ENCODE measurements around the gene SUCLA2.
"Not testable (repeated sequence)": the region's sequence is repeated elsewhere in the genome, so short reads cannot be mapped to it uniquely, and the experiment has no call there.

Gene SUCLA2

GRCh38 chr13:47990920-47991466, 10.1 kb downstream of the SUCLA2 start:
- DNase-seq: no peak

- no peak for DNase-seq
Measured at GRCh38 chr13:47990427-47990826, 10.6 kb downstream of the SUCLA2 start.

- no peak for DNase-seq
Measured at GRCh38 chr13:47983070-47983469, 18.0 kb downstream of the SUCLA2 start.

- no peak for DNase-seq
Measured at GRCh38 chr13:47976325-47976724, 24.7 kb downstream of the SUCLA2 start.

DNA sequence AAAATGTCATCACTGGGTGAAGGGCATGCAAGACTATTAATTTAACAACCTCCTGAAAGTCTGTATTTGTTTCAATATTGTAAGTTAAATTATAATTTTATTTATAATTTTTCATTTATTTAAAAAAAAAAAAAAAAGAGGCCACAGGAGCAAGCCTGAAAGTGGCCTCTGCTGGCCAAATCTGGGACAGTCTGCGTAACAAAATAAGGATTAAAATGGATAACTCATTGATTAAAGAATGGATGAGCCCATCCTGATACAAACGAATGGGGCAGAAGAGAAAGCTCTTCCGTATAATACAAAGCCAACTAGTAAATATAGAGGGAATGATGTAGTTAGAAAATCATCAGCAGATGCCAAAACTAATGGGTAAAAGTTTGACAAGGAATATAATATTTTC, 36.2 kb downstream of the SUCLA2 start:
- DNase-seq: no peak

DNA sequence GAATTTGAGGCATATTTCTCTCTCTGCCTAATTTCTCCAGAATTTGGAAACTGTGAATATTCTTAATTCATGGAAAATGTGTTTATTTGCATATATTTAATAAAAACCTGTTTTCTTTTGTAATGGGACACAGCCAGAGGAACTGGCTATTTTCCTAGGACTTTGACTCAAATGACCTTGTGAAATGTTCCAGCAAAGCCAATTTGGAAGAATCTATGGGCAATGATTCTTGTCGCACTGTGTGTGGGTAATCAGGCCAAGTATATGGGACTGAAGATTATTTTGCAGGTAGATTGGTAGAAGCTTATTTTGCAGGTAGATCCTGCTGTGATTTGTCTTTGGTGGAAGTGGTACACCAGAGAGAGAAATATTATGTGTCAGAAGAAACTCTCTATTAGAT, 38.8 kb downstream of the SUCLA2 start:
- DNase-seq: no peak

- DNase-seq: no peak
Measured at GRCh38 chr13:47959468-47960247, 41.4 kb downstream of the SUCLA2 start.

DNA sequence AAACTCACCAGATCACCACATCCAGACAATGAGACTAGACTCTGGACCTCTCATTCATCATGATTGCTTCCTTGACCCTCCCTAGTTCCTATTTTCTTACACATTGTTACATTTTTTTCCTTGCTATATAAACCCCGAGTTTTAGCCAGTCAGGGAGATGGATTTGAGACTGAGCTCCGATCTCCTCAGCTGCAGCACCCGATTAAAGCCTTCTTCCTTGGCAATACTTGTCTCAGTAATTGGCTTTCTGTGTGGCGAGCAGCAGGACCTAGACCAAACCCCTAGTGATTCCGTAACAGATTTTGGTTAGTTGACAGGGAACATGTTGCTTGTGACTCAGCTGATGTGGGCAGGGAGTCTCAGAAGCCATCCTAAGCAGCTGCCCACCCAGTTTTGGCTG, 44.0 kb downstream of the SUCLA2 start:
- no peak for DNase-seq

- no peak for DNase-seq
Measured at GRCh38 chr13:47955836-47956235, 45.2 kb downstream of the SUCLA2 start.

- no peak for DNase-seq
Measured at GRCh38 chr13:47949799-47950198, 51.3 kb downstream of the SUCLA2 start.

DNA sequence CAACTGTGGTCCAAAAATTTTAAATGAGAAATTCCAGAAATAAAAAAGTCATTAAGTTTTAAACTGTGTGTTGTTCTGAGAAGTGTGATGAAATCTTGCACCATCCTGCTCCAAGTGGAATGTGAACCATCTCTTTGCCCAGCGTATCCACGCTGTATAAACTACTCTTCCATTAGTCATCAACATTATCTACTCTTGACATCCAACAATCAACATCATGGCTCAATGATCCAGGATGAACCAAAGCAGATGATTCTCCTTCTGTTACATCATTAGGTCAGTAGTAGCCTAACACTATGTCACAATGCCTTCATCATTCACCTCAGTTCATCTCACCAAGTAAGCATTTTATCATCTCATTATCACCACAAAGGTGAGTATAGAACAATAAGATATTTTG, 55.3 kb downstream of the SUCLA2 start:
- no peak for DNase-seq

DNA sequence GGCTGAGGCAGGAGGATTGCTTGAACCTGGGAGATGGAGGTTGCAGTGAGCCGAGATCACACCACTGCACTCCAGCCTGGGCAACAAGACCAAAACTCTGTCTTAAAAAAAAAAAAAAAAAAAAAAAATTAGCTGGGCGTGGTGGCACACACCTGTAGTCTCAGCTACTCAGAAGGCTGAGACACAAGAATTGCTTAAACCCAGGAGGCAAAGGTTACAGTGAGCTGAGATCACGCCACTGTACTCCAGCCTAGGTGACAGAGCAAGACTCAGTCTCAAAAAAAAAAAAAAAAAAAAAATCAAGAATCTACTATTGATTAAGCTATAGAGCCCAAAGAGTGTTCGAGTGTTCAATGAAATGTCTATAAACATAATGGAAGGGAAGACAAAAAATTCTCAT, 55.9 kb downstream of the SUCLA2 start:
- not testable (repeated sequence) for DNase-seq

- no peak for DNase-seq
Measured at GRCh38 chr13:47934371-47934770, 66.7 kb downstream of the SUCLA2 start.

DNA sequence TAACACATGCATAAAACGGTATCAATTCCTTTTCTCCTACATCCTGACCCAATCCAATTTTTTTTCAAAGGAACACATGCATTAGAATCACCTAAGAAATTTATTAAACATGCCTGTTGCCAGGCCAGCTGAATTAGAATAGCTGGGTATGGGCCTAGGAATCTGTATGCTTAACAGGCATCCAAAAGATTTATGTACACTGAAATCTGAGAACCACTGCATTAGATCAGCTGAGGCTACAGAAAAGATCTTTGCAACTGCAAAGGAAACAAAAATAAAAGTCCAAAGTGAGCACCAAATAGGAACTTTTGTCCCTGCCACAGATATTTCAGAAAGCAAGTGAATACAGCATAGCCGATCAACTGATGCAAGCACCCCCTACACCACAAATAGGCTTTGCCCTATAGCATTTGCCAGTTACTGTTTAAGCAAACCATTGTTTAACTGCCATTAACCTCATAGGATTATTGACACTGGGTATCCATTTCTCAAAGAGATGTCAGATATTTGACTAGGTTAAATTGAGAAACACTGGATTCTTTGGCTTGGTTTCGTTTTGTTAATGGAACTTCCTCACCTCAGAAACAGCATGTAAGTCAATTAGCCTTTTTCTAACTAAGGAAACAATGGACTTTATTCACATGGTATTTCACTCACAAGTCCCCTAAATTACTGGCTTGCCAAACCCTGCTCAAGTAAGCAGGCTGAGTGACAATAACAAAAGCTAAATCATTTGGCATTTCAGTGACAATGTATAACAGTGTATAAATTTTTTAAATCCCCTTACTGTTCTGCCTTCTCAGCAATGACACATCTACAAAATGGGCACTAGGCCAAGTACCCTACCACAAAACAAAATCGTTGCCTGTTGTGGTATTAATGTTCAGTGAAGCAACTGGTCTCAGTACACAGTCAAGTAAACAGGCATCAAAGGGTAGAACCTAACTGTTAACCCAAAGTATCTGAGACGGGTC, 67.8 kb downstream of the SUCLA2 start:
- peak in 1 of 2 experiments; percentile 5 for DNase-seq

DNA sequence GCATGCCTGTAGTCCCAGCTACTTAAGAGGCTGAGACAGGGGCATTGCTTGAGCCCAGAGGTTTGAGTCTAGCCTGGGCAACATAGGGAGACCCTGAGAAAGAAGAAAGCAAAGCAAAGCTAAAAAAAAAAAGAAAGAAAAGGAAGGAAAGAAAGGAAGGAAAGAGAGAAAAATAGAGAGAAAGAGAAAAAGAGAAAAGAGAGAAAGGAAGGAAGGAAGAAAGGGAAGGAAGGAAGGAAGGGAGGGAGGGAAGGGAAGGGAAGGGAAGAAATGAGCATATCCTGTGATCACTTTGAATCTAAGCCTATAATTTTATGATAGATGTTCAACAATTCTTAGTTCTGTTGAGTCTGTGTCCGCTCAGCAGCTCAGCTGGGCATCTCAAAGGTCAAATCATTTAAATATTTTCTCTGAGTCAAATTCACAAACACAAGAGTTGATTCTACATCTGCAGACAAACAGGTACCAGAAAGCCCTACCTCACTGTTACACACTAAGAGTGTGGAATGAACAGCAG, 70.4 kb downstream of the SUCLA2 start:
- DNase-seq: no peak

DNA sequence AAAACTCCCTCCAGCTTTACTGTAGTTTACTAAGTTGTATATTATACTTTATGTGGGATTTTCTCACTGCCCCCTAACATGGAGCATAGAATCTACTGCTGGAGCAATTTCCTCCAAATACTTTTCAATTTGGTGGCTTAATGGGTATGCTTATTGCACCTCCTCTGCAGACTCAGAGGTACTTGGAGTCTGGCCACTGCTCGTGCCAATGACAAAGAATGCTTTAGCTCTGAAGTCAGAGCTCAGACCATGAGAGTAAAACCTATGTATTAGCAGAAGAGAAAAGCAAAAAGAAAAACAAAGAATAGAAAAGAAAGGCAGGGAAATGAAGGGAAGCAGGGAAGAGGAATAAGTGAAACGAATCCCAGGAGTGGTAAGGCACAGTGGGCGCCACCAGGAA, 71.9 kb downstream of the SUCLA2 start:
- DNase-seq: no peak

DNA sequence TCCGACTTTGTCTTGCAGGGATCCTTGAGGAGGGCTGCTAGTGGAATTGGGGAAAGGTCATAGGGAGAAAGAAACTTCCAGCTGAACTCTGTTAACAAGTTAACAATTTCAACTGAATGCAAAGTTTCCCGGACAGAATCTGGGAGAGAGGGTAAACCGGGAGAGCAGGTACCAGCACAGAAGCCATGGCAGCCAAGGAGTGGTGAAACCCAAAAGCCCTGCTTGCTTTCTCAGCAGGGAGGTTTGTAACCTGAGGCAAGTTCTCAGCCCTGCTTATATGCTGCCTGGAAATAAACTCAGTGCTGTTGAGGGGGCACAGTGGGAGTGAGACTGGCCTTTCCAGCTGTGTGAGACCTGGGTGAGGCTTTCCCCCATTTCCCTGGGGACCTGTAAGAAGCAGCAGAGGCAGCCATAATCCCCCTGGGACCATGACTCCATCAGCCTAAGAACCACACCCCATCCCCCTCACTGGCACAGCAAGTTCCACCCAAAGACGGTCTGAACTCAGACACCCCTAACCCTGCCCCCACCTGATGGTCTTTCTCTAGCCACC, 84.0 kb downstream of the SUCLA2 start:
- no peak for DNase-seq

- DNase-seq: no peak
Measured at GRCh38 chr13:47908197-47908902, 92.7 kb downstream of the SUCLA2 start.

DNA sequence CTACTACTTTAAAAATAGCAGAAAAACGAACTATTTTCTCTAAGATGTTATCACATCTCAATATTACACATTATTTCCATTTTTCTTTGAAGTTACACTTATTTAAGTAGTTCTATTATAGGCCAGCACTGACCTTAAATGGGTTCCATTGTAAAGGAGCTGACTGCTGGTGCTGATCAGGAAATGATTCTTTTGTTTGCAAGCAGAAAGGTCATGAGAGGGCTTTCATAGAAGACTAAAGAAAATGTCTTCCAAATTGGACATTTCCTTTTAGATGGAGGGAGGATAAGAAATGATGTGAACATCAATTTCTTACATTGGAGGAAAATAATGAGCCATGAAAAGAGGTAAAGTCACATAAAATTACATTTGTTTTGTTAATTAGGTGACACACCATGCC, 96.2 kb downstream of the SUCLA2 start:
- no peak for DNase-seq

DNA sequence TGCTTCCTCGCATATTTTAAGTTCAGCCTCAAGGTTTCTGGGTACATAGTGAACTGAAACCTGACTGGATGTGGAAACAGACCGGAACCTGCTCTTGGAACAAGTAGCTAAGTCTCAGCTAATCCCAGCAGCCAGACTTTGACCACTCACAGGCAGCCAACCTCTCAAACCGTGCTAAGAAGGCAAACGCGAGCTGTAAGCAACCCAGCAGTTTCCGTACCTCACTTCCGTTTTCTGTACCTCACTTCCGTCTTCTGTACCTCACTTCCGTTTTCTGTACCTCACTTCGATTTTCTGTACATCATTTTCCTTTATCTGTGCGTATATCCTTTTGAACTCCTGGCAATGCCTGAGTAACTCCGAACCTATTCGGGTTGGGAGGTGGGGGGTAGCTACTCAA, 96.8 kb downstream of the SUCLA2 start:
- peak; percentile 66 to 75 for DNase-seq

GRCh38 chr13:47903836-47904235, 97.2 kb downstream of the SUCLA2 start:
- DNase-seq: peak; percentile 66 to 75

- no peak for DNase-seq
Measured at GRCh38 chr13:47901441-47901840, 99.6 kb downstream of the SUCLA2 start.

All from AML-193 (cell line).